ENCODE measurements around the gene GNG14. TPM values are rescaled to one million over a fixed set of nuclear protein-coding genes. Genes with fewer than 3 reads are reported as not detected.
A peak's percentile ranks its signal among the peaks of the same experiment; 100 is the strongest.

The GNG14 gene
- total and polyA plus RNA-seq, 11 donors = not detected

GRCh38 chr19:12655546-12655945 lies 32.3 kb upstream of the GNG14 start:
- H3K27me3 ChIP-seq = no peaks in the 10 kb centered on the region
- ATAC-seq (no peak), DNase-seq (no peak)
- intact Hi-C loops (cut with DNase I) = no loop called here
- H3K9me3 ChIP-seq = no peaks in the 10 kb centered on the region
- no peaks in the 10 kb centered on the region for H3K4me1 ChIP-seq
- H3K36me3 ChIP-seq = peaks cover 0 to 86% (median 47%) of the 10 kb centered on the region in 9 donors
- TF ChIP-seq POLR2A (IDR thresholded peaks at IDR 0.05) = no peak
- TF ChIP-seq, protein P1, sequence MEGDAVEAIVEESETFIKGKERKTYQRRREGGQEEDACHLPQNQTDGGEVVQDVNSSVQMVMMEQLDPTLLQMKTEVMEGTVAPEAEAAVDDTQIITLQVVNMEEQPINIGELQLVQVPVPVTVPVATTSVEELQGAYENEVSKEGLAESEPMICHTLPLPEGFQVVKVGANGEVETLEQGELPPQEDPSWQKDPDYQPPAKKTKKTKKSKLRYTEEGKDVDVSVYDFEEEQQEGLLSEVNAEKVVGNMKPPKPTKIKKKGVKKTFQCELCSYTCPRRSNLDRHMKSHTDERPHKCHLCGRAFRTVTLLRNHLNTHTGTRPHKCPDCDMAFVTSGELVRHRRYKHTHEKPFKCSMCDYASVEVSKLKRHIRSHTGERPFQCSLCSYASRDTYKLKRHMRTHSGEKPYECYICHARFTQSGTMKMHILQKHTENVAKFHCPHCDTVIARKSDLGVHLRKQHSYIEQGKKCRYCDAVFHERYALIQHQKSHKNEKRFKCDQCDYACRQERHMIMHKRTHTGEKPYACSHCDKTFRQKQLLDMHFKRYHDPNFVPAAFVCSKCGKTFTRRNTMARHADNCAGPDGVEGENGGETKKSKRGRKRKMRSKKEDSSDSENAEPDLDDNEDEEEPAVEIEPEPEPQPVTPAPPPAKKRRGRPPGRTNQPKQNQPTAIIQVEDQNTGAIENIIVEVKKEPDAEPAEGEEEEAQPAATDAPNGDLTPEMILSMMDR (IDR thresholded peaks at IDR 0.05) = no peak
- WGBS, 4 donors = 94 to 97% (median 97%) methylated on average over 8 of the region's 8 CpGs
- no peak overlapping the region for H3K27ac ChIP-seq
- no peak overlapping the region for H3K4me3 ChIP-seq

DNA sequence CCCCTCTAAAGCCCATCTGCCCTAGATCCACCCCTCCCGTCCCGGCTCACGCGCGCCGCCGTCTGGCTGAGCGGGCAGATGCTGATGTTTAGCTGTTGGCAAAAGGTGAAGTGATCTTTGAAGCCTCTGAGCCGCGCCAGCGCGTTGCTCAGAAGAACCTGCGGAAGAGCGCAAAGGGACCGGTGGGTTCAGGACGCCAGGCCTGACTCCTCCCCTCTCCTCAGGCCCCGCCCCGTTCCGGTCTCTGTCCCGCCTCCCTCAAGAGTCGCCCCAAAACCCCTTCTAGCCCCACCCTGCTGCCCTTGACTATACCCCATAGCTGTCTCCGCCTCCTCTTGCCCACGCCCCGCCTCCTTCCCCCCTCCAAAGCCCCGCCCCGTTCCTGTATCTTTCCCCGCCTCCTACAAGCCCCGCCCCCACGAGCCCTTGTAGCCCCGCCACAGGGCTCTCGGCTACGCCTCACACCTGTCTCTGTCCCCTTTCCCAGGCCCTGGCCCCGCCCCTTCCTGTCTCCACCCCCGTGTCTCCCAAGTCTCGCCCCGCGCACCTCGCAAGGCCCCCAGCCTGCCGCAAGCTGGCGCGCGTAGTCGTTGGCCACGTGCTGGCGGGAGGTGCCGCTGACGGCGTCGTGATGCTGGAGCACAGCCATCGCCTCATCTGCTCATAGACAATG lies 30.8 kb upstream of the GNG14 start:
- H3K4me1 ChIP-seq = no peaks in the 10 kb centered on the region
- no peak for TF ChIP-seq POLR2A (IDR thresholded peaks at IDR 0.05)
- TF ChIP-seq, protein P1 (IDR thresholded peaks at IDR 0.05) = no peak
- no peak overlapping the region for H3K4me3 ChIP-seq
- no peak overlapping the region for H3K27ac ChIP-seq
- intact Hi-C loops (cut with DNase I) = no loop called here
- peaks cover 0 to 87% (median 62%) of the 10 kb centered on the region in 9 donors for H3K36me3 ChIP-seq
- DNase-seq = no peak
- peak in 2 of 4 donors; percentile 33 for ATAC-seq
- 60 to 69% (median 67%) methylated on average over 50 of the region's 50 CpGs for WGBS, 4 donors
- no peaks in the 10 kb centered on the region for H3K9me3 ChIP-seq
- no peaks in the 10 kb centered on the region for H3K27me3 ChIP-seq

GRCh38 chr19:12657966-12658365 lies 29.8 kb upstream of the GNG14 start:
- WGBS, 4 donors = 95 to 98% (median 96%) methylated on average over 21 to 22 of the region's 22 CpGs
- peak in 1 of 4 donors; percentile 20 for ATAC-seq

DNA sequence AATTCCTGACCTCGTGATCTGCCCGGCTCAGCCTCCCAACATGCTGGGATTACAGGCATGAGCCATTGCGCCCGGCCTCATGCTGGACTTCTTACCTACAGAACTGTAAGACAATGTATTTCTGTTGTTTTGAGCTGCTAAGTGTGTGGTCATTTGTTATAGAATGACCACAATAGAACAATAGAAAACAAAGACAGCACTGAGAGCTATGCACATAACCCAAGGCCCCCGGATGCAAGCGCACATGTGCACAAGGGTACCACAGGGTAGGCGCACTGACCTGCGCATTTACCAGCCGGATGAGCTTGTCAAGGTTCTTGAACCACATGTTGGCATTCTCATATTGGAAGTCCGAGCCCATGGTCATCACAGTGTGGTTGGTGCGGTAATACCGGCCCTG lies 26.8 kb upstream of the GNG14 start:
- H3K4me3 ChIP-seq = no peak overlapping the region
- no peak for ATAC-seq
- WGBS, 4 donors = 88 to 97% (median 93%) methylated on average over 12 of the region's 12 CpGs
- DNase-seq = no peak
- peaks cover 0 to 19% (median 6%) of the 10 kb centered on the region in 12 donors for H3K4me1 ChIP-seq
- TF ChIP-seq, protein P1 (IDR thresholded peaks at IDR 0.05) = no peak
- no peak for TF ChIP-seq POLR2A (IDR thresholded peaks at IDR 0.05)
- H3K27ac ChIP-seq = no peak overlapping the region
- peaks cover 0 to 89% (median 67%) of the 10 kb centered on the region in 9 donors for H3K36me3 ChIP-seq
- H3K27me3 ChIP-seq = no peaks in the 10 kb centered on the region
- intact Hi-C loops (cut with DNase I) = no loop called here
- no peaks in the 10 kb centered on the region for H3K9me3 ChIP-seq

More at GRCh38 chr19:12657966-12658365, 29.8 kb upstream of the GNG14 start:
- no peaks in the 10 kb centered on the region for H3K4me1 ChIP-seq
- peaks cover 0 to 93% (median 67%) of the 10 kb centered on the region in 9 donors for H3K36me3 ChIP-seq
- H3K27me3 ChIP-seq = no peaks in the 10 kb centered on the region
- DNase-seq = no peak
- TF ChIP-seq, protein P1 (IDR thresholded peaks at IDR 0.05) = no peak
- TF ChIP-seq POLR2A (IDR thresholded peaks at IDR 0.05) = no peak
- H3K27ac ChIP-seq = no peak overlapping the region
- intact Hi-C loops (cut with DNase I) = no loop called here
- H3K4me3 ChIP-seq = no peak overlapping the region
- H3K9me3 ChIP-seq = no peaks in the 10 kb centered on the region
